A549 (cell line): ENCODE measurements around the gene CTCF. TPM values are rescaled to one million over a fixed set of nuclear protein-coding genes. Genes with fewer than 3 reads are reported as not detected.

ENCODE experiments used
- ATAC-seq, 2 experiments: fragments of 200-7000 bp in 1 of 2; fragments of >200 bp in 1 of 2; cut with Nextera tagmentation in 1 of 2; cut with Tn5 transposase in 1 of 2; 3 replicates each; pipeline versions ENCODE4 v1.8.0 to v1.9.1; 2018 to 2020; ENCODE audit warnings: mild to moderate bottlenecking in 1 of 2, moderate library complexity in 1 of 2
- CTCF ChIA-PET: fragments of 300-600 bp; sonication (Branson Sonifier 250); formaldehyde crosslinking; extraction: SDS; loops from one replicate; lab custom pipeline; 2021; ENCODE audit warnings: antibody characterized with exemption, inconsistent platforms; lab: Yijun Ruan, JAX
- POLR2A ChIA-PET: fragments of 350-600 bp; formaldehyde crosslinking; extraction: SDS; loops from one replicate; lab custom pipeline; 2021; ENCODE audit warnings: antibody characterized with exemption, inconsistent platforms; lab: Yijun Ruan, JAX
- DNase-seq, 2 experiments: peaks; one replicate each; pipeline versions ENCODE4 v3.0.0 to v3.0.0-alpha.2; 2011 to 2016; ENCODE audit warnings: low read depth in 1 of 2, low spot score in 1 of 2
- FAIRE-seq: peaks from 2 replicates; lab custom pipeline; 2011; peaks lifted over from hg19 to GRCh38; lab: Jason Lieb, UNC
- H3K27ac ChIP-seq, 2 experiments: fragments of >200 bp; sonication (Bioruptor Twin); formaldehyde crosslinking; 3 replicates each; pipeline ENCODE4 v1.5.1; 2016 to 2017
- H3K4me1 ChIP-seq: fragments of >200 bp; sonication (Bioruptor Twin); formaldehyde crosslinking; 3 replicates; pipeline ENCODE4 v1.6.1; 2016
- H3K4me2 ChIP-seq: fragments of >200 bp; sonication (Bioruptor Twin); formaldehyde crosslinking; 3 replicates; pipeline ENCODE4 v1.6.1; 2016
- H3K4me3 ChIP-seq: fragments of >200 bp; sonication (Bioruptor Twin); formaldehyde crosslinking; 3 replicates; pipeline ENCODE4 v1.5.1; 2016
- H3K9me3 ChIP-seq: fragments of >200 bp; sonication (Bioruptor Twin); formaldehyde crosslinking; 3 replicates; pipeline ENCODE4 v1.6.1; 2016
- BHLHE40 ChIP-seq: IDR thresholded peaks from 2 replicates; pipeline ENCODE4 v1.6.1; 2012; ENCODE audit warnings: low read depth, low read length, inconsistent platforms
- CBX8 ChIP-seq: fragments of 200-600 bp; sonication (generic); IDR thresholded peaks from 2 replicates; pipeline ENCODE4 v1.6.1; 2016
- CHD2 ChIP-seq: fragments of 150-350 bp; IDR thresholded peaks from 2 replicates; pipeline ENCODE4 v1.6.1; 2014; ENCODE audit warnings: low read length; ENCODE audit not compliant: partially characterized antibody
- ESRRA ChIP-seq: fragments of 150-350 bp; IDR thresholded peaks from 2 replicates; pipeline ENCODE4 v1.6.1; 2014; ENCODE audit warnings: mild to moderate bottlenecking, low read length, borderline replicate concordance
- FOXS1 ChIP-seq: fragments of 250-450 bp; sonication (Bioruptor Pico); IDR thresholded peaks from 2 replicates; pipeline ENCODE4 v1.5.0; 2020; ENCODE audit warnings: mild to moderate bottlenecking, moderate library complexity
- HDAC2 ChIP-seq: fragments of 200-600 bp; sonication (generic); IDR thresholded peaks from 2 replicates; pipeline ENCODE4 v1.6.1; 2016
- HOXB13 ChIP-seq: fragments of 250-450 bp; sonication (Bioruptor Pico); IDR thresholded peaks from 2 replicates; pipeline ENCODE4 v1.5.0; 2020; ENCODE audit warnings: low read depth, mild to moderate bottlenecking, moderate library complexity
- JUN ChIP-seq, 2 experiments: fragments of >200 bp; sonication (Bioruptor Twin); formaldehyde crosslinking; IDR thresholded peaks; 2 replicates in 1 of 2; 3 replicates in 1 of 2; pipeline ENCODE4 v1.6.1; 2016 to 2017
- MYC ChIP-seq: IDR thresholded peaks from 2 replicates; pipeline ENCODE4 v1.6.1; 2012; ENCODE audit warnings: mild to moderate bottlenecking, inconsistent platforms, low read length, improper control_type of control experiment, borderline replicate concordance
- PHF8 ChIP-seq: fragments of 200-600 bp; sonication (generic); IDR thresholded peaks from 2 replicates; pipeline ENCODE4 v1.6.1; 2016; ENCODE audit warnings: low read depth, mild to moderate bottlenecking, antibody characterized with exemption, moderate library complexity, borderline replicate concordance
- POLR2A ChIP-seq: IDR thresholded peaks from 2 replicates; pipeline ENCODE4 v1.6.1; 2012; ENCODE audit warnings: mild to moderate bottlenecking, low read length
- POLR2AphosphoS2 ChIP-seq: conservative IDR thresholded peaks from 2 replicates; pipeline ENCODE4 v1.6.1; 2012; ENCODE audit warnings: low read length, improper control_type of control experiment, inconsistent platforms
- RCOR1 ChIP-seq: fragments of 150-350 bp; IDR thresholded peaks from 2 replicates; pipeline ENCODE4 v1.6.1; 2014; ENCODE audit warnings: antibody characterized with exemption, low read length, low read depth
- ZFP36 ChIP-seq: fragments of 450-650 bp; IDR thresholded peaks from 2 replicates; pipeline ENCODE4 v1.6.1; 2014; ENCODE audit warnings: borderline replicate concordance; ENCODE audit not compliant: partially characterized antibody
- ZSCAN20 ChIP-seq: fragments of 250-450 bp; sonication (Bioruptor Pico); IDR thresholded peaks from 2 replicates; pipeline ENCODE4 v1.8.0; 2022; ENCODE audit warnings: mild to moderate bottlenecking, moderate library complexity
- WGBS: methylation state at CpG from one replicate; pipeline ENCODE4 v1.1.6; 2017; ENCODE audit errors: missing lambda C conversion rate; 5-methylcytosine and 5-hydroxymethylcytosine counted together
- polyA plus RNA-seq, 4 experiments: library from polyadenylated mRNA; depleted of rRNA in 3 of 4; stranded (reverse); fragments of >200 nt; fragmentation: RNase III in 1 of 4; extraction: RNeasy Plus Mini Kit Qiagen cat#74134 plus additional on column Dnase treatment in 1 of 4; gene quantifications; 2 replicates in 3 of 4; 3 replicates in 1 of 4; pipeline ENCODE4 v1.2.3, GENCODE V29; 2011 to 2017
- TF ChIP-seq, protein P1 (sequence below): fragments of 450-650 bp; IDR thresholded peaks from 2 replicates; pipeline ENCODE4 v1.6.1; 2014; ENCODE audit warnings: antibody characterized with exemption
- TF ChIP-seq, protein P2 (sequence below): fragments of >200 bp; sonication (Bioruptor Twin); formaldehyde crosslinking; IDR thresholded peaks from 2 replicates; pipeline ENCODE4 v1.6.1; 2016
- TF ChIP-seq, protein P3 (sequence below): fragments of 250-450 bp; sonication (Bioruptor Pico); IDR thresholded peaks from 2 replicates; pipeline ENCODE4 v1.5.0; 2021; ENCODE audit warnings: mild to moderate bottlenecking, moderate library complexity, borderline replicate concordance
- TF ChIP-seq, protein P4 (sequence below): fragments of >200 bp; sonication (Bioruptor Twin); formaldehyde crosslinking; IDR thresholded peaks from 3 replicates; pipeline ENCODE4 v1.5.1; 2016
- TF ChIP-seq, protein P5 (sequence below): IDR thresholded peaks from 2 replicates; pipeline ENCODE4 v1.6.1; 2012

Gene CTCF
- polyA plus RNA-seq, 2 of the 4 experiments (the other 2 are of a cell fraction), result 42.5 to 58.4 TPM

DNA sequence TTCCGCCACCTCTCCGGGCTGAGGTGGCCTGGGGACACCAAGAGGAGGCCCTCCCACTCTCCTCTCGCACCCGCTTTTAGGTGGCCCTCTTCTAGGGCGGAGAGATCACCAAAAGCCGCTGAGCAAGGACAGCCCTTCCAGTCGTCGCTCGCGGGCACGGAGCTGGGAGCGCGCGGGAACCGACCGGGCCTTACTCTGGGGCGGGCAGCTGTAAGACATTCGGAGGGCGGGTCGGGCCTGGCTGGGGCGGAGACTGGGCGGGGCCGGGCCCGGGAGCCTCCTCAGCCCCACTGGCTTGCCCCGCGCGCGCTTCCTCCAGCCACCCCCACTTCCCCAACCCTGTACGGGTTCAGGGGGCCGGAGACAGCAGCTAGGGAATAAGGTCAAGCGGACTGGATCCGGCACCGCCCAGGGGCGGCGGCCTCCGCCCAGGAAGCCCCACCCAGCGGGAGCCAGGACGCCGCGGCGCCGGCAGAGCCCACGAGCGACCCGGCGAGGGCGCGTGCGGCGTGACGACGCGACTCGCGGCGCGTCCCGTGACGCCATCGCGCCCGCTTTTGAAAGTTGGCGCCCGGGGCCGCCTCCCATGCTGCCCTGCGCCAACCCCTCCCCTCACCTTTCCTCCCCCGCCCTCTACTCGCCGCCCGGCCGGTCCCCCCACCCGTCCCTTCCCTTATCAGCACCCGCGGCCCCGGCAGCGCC, 351 bp upstream of the CTCF start (continued):
- TF ChIP-seq, protein P1, sequence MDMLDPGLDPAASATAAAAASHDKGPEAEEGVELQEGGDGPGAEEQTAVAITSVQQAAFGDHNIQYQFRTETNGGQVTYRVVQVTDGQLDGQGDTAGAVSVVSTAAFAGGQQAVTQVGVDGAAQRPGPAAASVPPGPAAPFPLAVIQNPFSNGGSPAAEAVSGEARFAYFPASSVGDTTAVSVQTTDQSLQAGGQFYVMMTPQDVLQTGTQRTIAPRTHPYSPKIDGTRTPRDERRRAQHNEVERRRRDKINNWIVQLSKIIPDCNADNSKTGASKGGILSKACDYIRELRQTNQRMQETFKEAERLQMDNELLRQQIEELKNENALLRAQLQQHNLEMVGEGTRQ, result no peak
- TF ChIP-seq MYC (peak; percentile 73), CBX8 (no peak), FOXS1 (no peak), HOXB13 (no peak), POLR2AphosphoS2 (no peak), CHD2 (no peak), HDAC2 (no peak), JUN (IDR thresholded peaks at IDR 0.05) (peak in 1 of 2 experiments; percentile 72; a peak in 3 of 5 replicates), ESRRA (no peak), ZSCAN20 (CRISPR knock-in tag) (no peak)
- TF ChIP-seq, protein P2, sequence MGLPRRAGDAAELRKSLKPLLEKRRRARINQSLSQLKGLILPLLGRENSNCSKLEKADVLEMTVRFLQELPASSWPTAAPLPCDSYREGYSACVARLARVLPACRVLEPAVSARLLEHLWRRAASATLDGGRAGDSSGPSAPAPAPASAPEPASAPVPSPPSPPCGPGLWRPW, result no peak

DNA sequence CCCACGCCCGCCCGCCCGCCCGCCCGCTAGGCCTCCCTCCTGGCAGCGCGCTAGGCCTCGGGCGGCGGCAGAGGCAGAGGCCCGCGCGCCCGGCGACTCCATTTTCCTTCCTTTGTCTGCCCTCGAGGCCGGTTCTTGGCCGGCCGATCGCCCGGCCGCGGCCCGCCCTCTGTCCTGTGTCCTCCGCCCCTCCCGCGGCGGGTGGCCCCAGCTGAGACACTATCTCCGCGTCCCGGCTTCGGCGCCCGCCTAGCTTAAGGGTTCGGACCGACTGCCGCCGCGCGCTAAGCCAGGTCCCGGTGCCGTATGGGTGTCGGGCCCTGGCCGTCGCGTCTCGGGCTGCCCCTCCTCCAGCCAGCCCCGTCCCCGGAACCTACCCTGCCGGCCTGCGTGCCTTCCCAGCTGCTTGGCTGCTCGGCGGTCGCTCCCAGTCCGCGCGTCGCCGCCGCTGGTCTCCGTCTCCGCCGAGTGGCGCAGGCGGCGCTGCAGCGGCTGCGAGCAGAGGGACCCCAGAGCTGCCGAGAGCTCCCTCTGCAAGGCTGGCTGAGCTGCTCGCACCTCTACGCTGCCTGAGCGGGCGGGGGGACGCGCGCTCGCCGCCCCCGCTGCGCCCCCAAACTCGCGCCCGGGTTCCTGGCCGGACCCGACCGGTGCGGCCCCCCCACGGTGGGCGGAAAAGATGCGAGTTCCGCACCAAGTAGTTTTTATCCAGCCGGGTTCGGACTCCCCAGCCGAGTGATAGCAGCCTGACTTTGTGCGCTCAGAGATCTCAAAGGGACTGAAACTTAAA, 787 bp downstream of the CTCF start:
- DNase-seq, result peak in 1 of 2 experiments; percentile 57
- Histone ChIP-seq H3K27ac (peak overlapping the region; percentile 99 to 100), H3K4me1 (peaks cover 17% of the 10 kb centered on the region), H3K9me3 (no peaks in the 10 kb centered on the region), H3K4me3 (peak overlapping the region; percentile 87), H3K4me2 (peak overlapping the region; percentile 93)
- no peak for FAIRE-seq
- whole genome bisulfite sequencing, result 2% methylated on average over 29 of the region's 96 CpGs
- peak; percentile 35; the same call in 1 of the 2 replicates for TF ChIP-seq POLR2A
- TF ChIP-seq RCOR1, result no peak
- TF ChIP-seq ZFP36, result no peak
- TF ChIP-seq, protein P3, sequence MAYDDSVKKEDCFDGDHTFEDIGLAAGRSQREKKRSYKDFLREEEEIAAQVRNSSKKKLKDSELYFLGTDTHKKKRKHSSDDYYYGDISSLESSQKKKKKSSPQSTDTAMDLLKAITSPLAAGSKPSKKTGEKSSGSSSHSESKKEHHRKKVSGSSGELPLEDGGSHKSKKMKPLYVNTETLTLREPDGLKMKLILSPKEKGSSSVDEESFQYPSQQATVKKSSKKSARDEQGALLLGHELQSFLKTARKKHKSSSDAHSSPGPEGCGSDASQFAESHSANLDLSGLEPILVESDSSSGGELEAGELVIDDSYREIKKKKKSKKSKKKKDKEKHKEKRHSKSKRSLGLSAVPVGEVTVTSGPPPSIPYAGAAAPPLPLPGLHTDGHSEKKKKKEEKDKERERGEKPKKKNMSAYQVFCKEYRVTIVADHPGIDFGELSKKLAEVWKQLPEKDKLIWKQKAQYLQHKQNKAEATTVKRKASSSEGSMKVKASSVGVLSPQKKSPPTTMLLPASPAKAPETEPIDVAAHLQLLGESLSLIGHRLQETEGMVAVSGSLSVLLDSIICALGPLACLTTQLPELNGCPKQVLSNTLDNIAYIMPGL (CRISPR knock-in tag), result no peak
- TF ChIP-seq PHF8, result peak; percentile 86
- TF ChIP-seq, protein P4, sequence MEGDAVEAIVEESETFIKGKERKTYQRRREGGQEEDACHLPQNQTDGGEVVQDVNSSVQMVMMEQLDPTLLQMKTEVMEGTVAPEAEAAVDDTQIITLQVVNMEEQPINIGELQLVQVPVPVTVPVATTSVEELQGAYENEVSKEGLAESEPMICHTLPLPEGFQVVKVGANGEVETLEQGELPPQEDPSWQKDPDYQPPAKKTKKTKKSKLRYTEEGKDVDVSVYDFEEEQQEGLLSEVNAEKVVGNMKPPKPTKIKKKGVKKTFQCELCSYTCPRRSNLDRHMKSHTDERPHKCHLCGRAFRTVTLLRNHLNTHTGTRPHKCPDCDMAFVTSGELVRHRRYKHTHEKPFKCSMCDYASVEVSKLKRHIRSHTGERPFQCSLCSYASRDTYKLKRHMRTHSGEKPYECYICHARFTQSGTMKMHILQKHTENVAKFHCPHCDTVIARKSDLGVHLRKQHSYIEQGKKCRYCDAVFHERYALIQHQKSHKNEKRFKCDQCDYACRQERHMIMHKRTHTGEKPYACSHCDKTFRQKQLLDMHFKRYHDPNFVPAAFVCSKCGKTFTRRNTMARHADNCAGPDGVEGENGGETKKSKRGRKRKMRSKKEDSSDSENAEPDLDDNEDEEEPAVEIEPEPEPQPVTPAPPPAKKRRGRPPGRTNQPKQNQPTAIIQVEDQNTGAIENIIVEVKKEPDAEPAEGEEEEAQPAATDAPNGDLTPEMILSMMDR, result peak; percentile 9; the same call in 1 of the 3 replicates
- TF ChIP-seq, protein P5, sequence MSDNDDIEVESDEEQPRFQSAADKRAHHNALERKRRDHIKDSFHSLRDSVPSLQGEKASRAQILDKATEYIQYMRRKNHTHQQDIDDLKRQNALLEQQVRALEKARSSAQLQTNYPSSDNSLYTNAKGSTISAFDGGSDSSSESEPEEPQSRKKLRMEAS, result no peak
- no peak for TF ChIP-seq BHLHE40
- peak; percentile 42 to 49 for ATAC-seq
- POLR2A ChIA-PET, result interaction anchor here (0.7 to 3.4 kb wide), 7 partner anchors 16 to 243 kb away, joined by 3 to 17 read pairs (median 7); partner anchors contain the start of genes ACD, PARD6A, RANBP10 and TSNAXIP1
- CTCF ChIA-PET, result interaction anchor here (0.6 to 6.9 kb wide), 42 partner anchors 9 to 371 kb away, joined by 3 to 80 read pairs (median 6); partner anchors contain the start of genes ATP6V0D1, C16orf86, CARMIL2 and ENKD1
